Right lobe of liver (tissue), 6 donors: ENCODE data around the gene STK11. TPM values are rescaled to one million over a fixed set of nuclear protein-coding genes. Genes with fewer than 3 reads are reported as not detected.

Source experiments
- ATAC-seq, 4 donors: fragments of 200-7000 bp; cut with Tn5 transposase; one replicate each; pipeline ENCODE4 v1.9.1; 2020; ENCODE audit warnings: mild to moderate bottlenecking in 4 of 4, moderate library complexity in 4 of 4
- DNase-seq, 3 donors: peaks; one replicate each; pipeline ENCODE4 v3.0.0-alpha.2; 2020
- H3K27ac ChIP-seq, 3 donors: fragments of 200-600 bp; one replicate each; pipeline ENCODE4 v1.8.0; 2022
- H3K27me3 ChIP-seq, 2 donors: fragments of 200-600 bp; one replicate each; pipeline ENCODE4 v1.8.0; 2022
- H3K36me3 ChIP-seq, 4 donors: fragments of 200-600 bp; sonication (generic) in 1 of 4; one replicate each; pipeline versions ENCODE4 v1.5.1 to v1.8.0; 2017 to 2022; ENCODE audit warnings: control low read depth in 1 of 4
- H3K4me1 ChIP-seq, 4 donors: fragments of 200-600 bp; sonication (generic) in 1 of 4; one replicate each; pipeline versions ENCODE4 v1.5.1 to v1.8.0; 2017 to 2022; ENCODE audit warnings: control low read depth in 1 of 4
- H3K4me3 ChIP-seq, 3 donors: fragments of 200-600 bp; one replicate each; pipeline ENCODE4 v1.8.0; 2022
- H3K9me3 ChIP-seq, 4 donors: fragments of 200-600 bp; sonication (generic) in 1 of 4; one replicate each; pipeline versions ENCODE4 v1.5.1 to v1.8.0; 2017 to 2022; ENCODE audit warnings: control low read depth in 1 of 4
- CTCF ChIP-seq, 4 donors: fragments of 200-600 bp in 3 of 4; fragments of 450-650 bp in 1 of 4; IDR thresholded peaks; one replicate each; pipeline versions ENCODE4 v1.5.1 to v1.8.0; 2016 to 2022; ENCODE audit warnings: antibody characterized with exemption in 4 of 4, mild to moderate bottlenecking in 2 of 4
- POLR2A ChIP-seq: fragments of 450-650 bp; IDR thresholded peaks from one replicate; pipeline ENCODE4 v1.6.1; 2017; ENCODE audit warnings: antibody characterized with exemption, mild to moderate bottlenecking
- WGBS: methylation state at CpG from one replicate; pipeline ENCODE4 v1.1.6; 2018; ENCODE audit warnings: low coverage, low lambda C conversion rate; ENCODE audit not compliant: insufficient coverage; ENCODE audit errors: missing lambda C conversion rate; 5-methylcytosine and 5-hydroxymethylcytosine counted together
- intact Hi-C, 2 donors: fragments of 100-400 bp; cut with DNase I; formaldehyde crosslinking; loops; one replicate each; pipeline versions ENCODE4 v1.11.2 to v1.14.1; 2022
- total RNA-seq, 6 experiments: library from RNA; depleted of rRNA in 2 of 6; stranded (reverse); fragments of >200 nt in 2 of 6; fragmentation: NEBNext Ultra II Directional in 3 of 6; extraction: Animal tissue kit (Norgen Biotek cat#: 25700) in 3 of 6; gene quantifications; one replicate each; pipeline versions ENCODE4 v1.1.0 to v1.2.4, GENCODE V29; 2016 to 2023
- donor health status: DM: no; HTN: yes; CAD: no.
- donor health status: DM: no; HTN: no; CAD: no.
- donor health status: DM: no; HTN: no; CAD: no.
- donor health status: DM: no; HTN: yes; CAD: no.
- donor health status: DM: no; HTN: yes; CAD: no.

Gene STK11
- total RNA-seq, 6 experiments from 2014 or later = 23.8 to 34.0 (median 29.5) TPM

DNA sequence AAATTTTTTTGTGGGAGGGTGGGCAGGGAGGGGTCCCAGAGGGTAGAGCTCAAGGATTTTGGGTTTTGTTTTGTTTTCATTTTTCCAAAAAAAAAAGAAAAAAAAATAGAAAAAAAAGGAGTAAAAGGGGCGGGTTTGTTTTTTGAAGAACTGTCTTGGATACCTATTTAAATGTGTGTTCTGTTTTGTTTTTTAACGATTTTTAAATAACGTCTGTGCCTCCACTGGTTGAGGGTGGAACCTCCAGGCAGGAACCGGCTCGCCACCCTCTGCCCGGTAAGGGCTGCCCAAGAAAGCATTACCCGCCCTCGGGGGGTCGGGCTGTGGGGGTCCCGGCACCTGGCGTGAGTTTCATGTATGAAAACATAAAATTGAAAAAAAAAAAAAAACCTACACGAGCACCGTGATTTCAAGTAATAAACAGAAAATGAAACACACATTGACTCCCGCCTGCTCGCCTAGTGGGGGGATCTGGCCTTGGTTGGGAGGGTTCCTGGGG is 53.2 kb downstream of the STK11 start:
- intact Hi-C loops = no loop called here
- no peak for TF ChIP-seq POLR2A
- TF ChIP-seq CTCF (IDR thresholded peaks at IDR 0.05) = no peak
- H3K4me1 ChIP-seq = peaks cover 5 to 79% (median 32%) of the 10 kb centered on the region in 4 donors
- WGBS = 26% methylated on average over 14 of the region's 15 CpGs
- peaks cover 17 to 43% (median 28%) of the 10 kb centered on the region in 4 donors for H3K36me3 ChIP-seq
- no peaks in the 10 kb centered on the region for H3K9me3 ChIP-seq
- no peaks in the 10 kb centered on the region for H3K27me3 ChIP-seq
- peak overlapping the region; percentile 3 to 16 (median 3) for H3K4me3 ChIP-seq
- DNase-seq = no peak
- no peak for ATAC-seq
- H3K27ac ChIP-seq = peak overlapping the region; percentile 67 to 92 (median 84)

DNA sequence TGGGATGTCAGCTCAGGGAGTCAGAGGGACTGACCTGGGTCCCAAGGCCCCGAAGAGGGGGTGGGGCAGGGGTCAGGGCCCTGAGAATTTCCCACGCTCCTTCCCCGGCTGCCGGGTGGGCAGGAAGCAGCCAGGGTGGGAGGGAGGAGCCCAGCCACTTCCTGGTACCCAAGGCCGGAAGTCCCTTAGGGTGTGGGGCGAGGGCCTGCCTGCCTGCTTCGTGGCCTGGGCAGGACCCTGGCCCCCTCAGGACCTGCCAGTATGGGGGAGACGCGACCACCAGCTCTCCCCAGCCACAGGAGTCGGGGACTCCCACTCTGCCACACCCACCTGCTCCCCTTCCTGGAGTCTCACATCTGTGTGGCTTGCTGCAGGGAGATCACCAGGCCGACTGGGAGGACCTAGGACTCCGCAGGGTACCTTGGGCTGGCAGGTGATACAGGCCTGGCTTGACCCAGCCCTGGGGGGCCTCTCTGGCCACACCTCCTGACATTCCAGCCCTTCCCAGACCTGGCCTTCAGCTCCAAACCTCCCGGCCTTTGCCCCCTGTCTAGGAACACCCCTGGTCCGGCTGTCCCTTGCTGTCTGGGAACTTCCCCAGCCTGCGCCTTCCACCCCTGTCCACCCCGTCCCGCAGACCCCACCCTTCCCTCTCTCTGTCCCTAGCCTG is 53.8 kb downstream of the STK11 start:
- H3K4me3 ChIP-seq = peak overlapping the region; percentile 3 to 16 (median 3)
- no peaks in the 10 kb centered on the region for H3K9me3 ChIP-seq
- peaks cover 5 to 73% (median 29%) of the 10 kb centered on the region in 4 donors for H3K4me1 ChIP-seq
- peak; percentile 11 to 51 (median 24) for ATAC-seq
- H3K36me3 ChIP-seq = peaks cover 12 to 38% (median 22%) of the 10 kb centered on the region in 4 donors
- 0% methylated on average over 5 of the region's 17 CpGs for WGBS
- H3K27me3 ChIP-seq = no peaks in the 10 kb centered on the region
- intact Hi-C loops = no loop called here
- DNase-seq = peak; percentile 85 to 89 (median 86)
- no peak for TF ChIP-seq CTCF (IDR thresholded peaks at IDR 0.05)
- TF ChIP-seq POLR2A = peak; percentile 69
- H3K27ac ChIP-seq = peak overlapping the region; percentile 67 to 92 (median 84)

DNA sequence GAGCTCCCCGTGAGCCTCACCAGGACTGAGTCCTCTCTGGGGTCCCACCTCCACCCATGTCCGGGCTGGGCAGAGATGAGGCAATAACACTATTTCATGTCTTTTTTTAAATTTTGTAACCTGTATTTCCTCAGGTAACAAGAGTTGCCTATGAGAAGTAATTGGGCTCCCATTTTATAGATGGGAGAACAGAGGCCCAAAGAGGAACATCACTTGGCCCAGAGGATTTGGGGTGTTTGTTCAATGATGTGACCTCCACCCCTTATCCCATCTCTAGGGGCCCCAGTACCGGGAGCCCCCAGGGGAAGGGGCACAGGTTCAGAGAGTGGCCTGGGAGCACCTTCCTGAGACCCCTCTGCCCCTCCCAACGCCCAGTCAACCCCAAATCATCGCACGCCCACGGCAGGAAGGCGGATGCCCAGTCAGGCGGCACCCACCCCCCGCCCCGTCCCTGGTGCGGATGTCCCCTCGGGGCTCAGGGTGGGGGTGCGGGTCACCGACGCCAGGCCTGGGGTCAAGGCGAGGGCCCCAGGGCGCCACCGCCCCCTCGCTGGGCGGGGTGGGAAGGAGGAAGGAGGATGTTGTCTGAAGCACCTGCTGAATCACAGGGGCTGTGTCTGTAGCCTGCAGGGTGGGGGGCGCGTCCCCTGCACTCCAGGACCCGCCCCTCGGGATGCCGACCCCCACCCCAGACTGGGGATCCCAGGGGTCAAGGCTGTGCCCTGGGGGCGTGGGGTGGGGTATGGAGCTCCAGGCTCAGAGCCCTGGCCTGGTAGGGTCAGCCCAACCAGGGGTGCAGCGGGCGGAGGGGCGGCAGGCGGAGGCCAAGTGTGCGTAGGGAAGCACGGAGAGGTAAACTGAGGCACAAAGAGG is 54.5 kb downstream of the STK11 start:
- no peak for TF ChIP-seq POLR2A
- no peak for TF ChIP-seq CTCF (IDR thresholded peaks at IDR 0.05)
- H3K36me3 ChIP-seq = peaks cover 5 to 30% (median 16%) of the 10 kb centered on the region in 4 donors
- ATAC-seq (no peak), DNase-seq (peak in 1 of 3 donors; percentile 63)
- H3K9me3 ChIP-seq = no peaks in the 10 kb centered on the region
- H3K4me1 ChIP-seq = peaks cover 5 to 65% (median 26%) of the 10 kb centered on the region in 4 donors
- H3K27me3 ChIP-seq = no peaks in the 10 kb centered on the region
- H3K4me3 ChIP-seq = peak overlapping the region in 1 of 3 donors; percentile 70
- intact Hi-C loops = no loop called here
- H3K27ac ChIP-seq = peak overlapping the region; percentile 67 to 92 (median 84)
- WGBS = 3% methylated on average over 10 of the region's 33 CpGs

GRCh38 chr19:1260749-1261537 is 55.4 kb downstream of the STK11 start:
- TF ChIP-seq CTCF (IDR thresholded peaks at IDR 0.05) (no peak), POLR2A (peak; percentile 74)
- DNase-seq (peak; percentile 98), ATAC-seq (peak; percentile 60 to 78 (median 75))
- Histone ChIP-seq H3K27me3 (no peaks in the 10 kb centered on the region), H3K36me3 (peaks cover 0 to 22% (median 8%) of the 10 kb centered on the region in 4 donors), H3K27ac (peak overlapping the region; percentile 71 to 92 (median 90)), H3K9me3 (no peaks in the 10 kb centered on the region), H3K4me3 (peak overlapping the region; percentile 58 to 70 (median 69)), H3K4me1 (peaks cover 5 to 61% (median 26%) of the 10 kb centered on the region in 4 donors)
- 2% methylated on average over 13 of the region's 83 CpGs for WGBS
- intact Hi-C loops = no loop called here
